KMS-11 (cell line): ENCODE measurements around the gene TTLL11.
"Not testable (repeated sequence)": the region's sequence is repeated elsewhere in the genome, so short reads cannot be mapped to it uniquely, and the experiment has no call there.

Source experiments
- H2AFZ ChIP-seq: fragments of 200-600 bp; sonication (generic); 2 replicates; pipeline ENCODE4 v1.6.1; 2016; ENCODE audit warnings: antibody characterized with exemption, mixed run types, low read depth
- H3K27ac ChIP-seq: fragments of 200-600 bp; sonication (generic); 2 replicates; pipeline ENCODE4 v1.6.1; 2016; ENCODE audit warnings: mild to moderate bottlenecking, mixed run types
- H3K27me3 ChIP-seq: fragments of 200-600 bp; sonication (generic); 2 replicates; pipeline ENCODE4 v1.6.1; 2017; ENCODE audit warnings: mild to moderate bottlenecking, low read depth, mixed run types, moderate library complexity; ENCODE audit not compliant: insufficient read depth
- H3K36me3 ChIP-seq: fragments of 200-600 bp; sonication (generic); 2 replicates; pipeline ENCODE4 v1.6.1; 2017; ENCODE audit warnings: mild to moderate bottlenecking, mixed run types; ENCODE audit not compliant: insufficient read depth
- H3K4me1 ChIP-seq: fragments of 200-600 bp; sonication (generic); 2 replicates; pipeline ENCODE4 v1.6.1; 2016; ENCODE audit warnings: mild to moderate bottlenecking, low read depth, mixed run types; ENCODE audit not compliant: poor library complexity, severe bottlenecking
- H3K4me2 ChIP-seq: fragments of 200-600 bp; sonication (generic); 2 replicates; pipeline ENCODE4 v1.7.0; 2016; ENCODE audit warnings: mild to moderate bottlenecking, mixed run types
- H3K4me3 ChIP-seq: fragments of 200-600 bp; sonication (generic); IDR thresholded peaks from 2 replicates; pipeline ENCODE4 v1.6.1; 2017; ENCODE audit warnings: low read depth, low read length, mixed read lengths; ENCODE audit not compliant: insufficient read depth
- H3K79me2 ChIP-seq: fragments of 200-600 bp; sonication (generic); 2 replicates; pipeline ENCODE4 v1.6.1; 2016; ENCODE audit warnings: low read depth, mixed run types; ENCODE audit not compliant: insufficient read depth
- H3K9ac ChIP-seq: fragments of 200-600 bp; sonication (generic); 2 replicates; pipeline ENCODE4 v1.6.1; 2016; ENCODE audit warnings: mild to moderate bottlenecking, mixed run types
- H4K20me1 ChIP-seq: fragments of 200-600 bp; sonication (generic); 2 replicates; pipeline ENCODE4 v1.6.1; 2016; ENCODE audit warnings: mild to moderate bottlenecking, mixed run types; ENCODE audit not compliant: insufficient read depth
- CTCF ChIP-seq: fragments of 200-600 bp; sonication (generic); conservative IDR thresholded peaks from 2 replicates; pipeline ENCODE4 v1.6.1; 2017; ENCODE audit warnings: low read depth, mild to moderate bottlenecking, antibody characterized with exemption, low read length, moderate library complexity, mixed read lengths

The TTLL11 gene

GRCh38 chr9:122120316-122121071, 27.4 kb upstream of the TTLL11 start:
- no peaks in the 10 kb centered on the region for H4K20me1 ChIP-seq
- no peaks in the 10 kb centered on the region for H3K4me1 ChIP-seq
- no peaks in the 10 kb centered on the region for H3K79me2 ChIP-seq
- no peak overlapping the region for H3K4me3 ChIP-seq
- no peak overlapping the region for H3K27ac ChIP-seq
- H3K9ac ChIP-seq = no peak overlapping the region
- no peak overlapping the region for H2AFZ ChIP-seq
- H3K36me3 ChIP-seq = no peaks in the 10 kb centered on the region
- TF ChIP-seq CTCF = no peak
- no peaks in the 10 kb centered on the region; the same call in 1 of the 2 replicates for H3K27me3 ChIP-seq
- no peak overlapping the region for H3K4me2 ChIP-seq

GRCh38 chr9:122119721-122120120, 26.6 kb upstream of the TTLL11 start:
- TF ChIP-seq CTCF = no peak
- H3K36me3 ChIP-seq = no peaks in the 10 kb centered on the region
- no peak overlapping the region for H3K4me2 ChIP-seq

GRCh38 chr9:122119166-122119521, 26.0 kb upstream of the TTLL11 start:
- Histone ChIP-seq H3K4me1 (no peaks in the 10 kb centered on the region), H2AFZ (no peak overlapping the region), H3K4me2 (no peak overlapping the region), H3K79me2 (no peaks in the 10 kb centered on the region), H4K20me1 (no peaks in the 10 kb centered on the region), H3K4me3 (no peak overlapping the region), H3K27ac (no peak overlapping the region), H3K9ac (no peak overlapping the region), H3K36me3 (no peaks in the 10 kb centered on the region), H3K27me3 (peaks cover 3% of the 10 kb centered on the region; the same call in 1 of the 2 replicates)
- TF ChIP-seq CTCF = no peak

More at GRCh38 chr9:122119721-122120120, 26.6 kb upstream of the TTLL11 start:
- Histone ChIP-seq H3K79me2 (no peaks in the 10 kb centered on the region), H3K4me1 (no peaks in the 10 kb centered on the region), H3K9ac (no peak overlapping the region), H3K4me3 (no peak overlapping the region), H4K20me1 (no peaks in the 10 kb centered on the region), H2AFZ (no peak overlapping the region), H3K27ac (no peak overlapping the region), H3K27me3 (no peaks in the 10 kb centered on the region; the same call in 1 of the 2 replicates)

- Histone ChIP-seq H3K9ac (no peak overlapping the region), H3K27me3 (peaks cover 3% of the 10 kb centered on the region; the same call in 1 of the 2 replicates), H3K4me2 (no peak overlapping the region), H4K20me1 (no peaks in the 10 kb centered on the region), H3K79me2 (no peaks in the 10 kb centered on the region), H3K4me1 (no peaks in the 10 kb centered on the region), H2AFZ (no peak overlapping the region), H3K27ac (no peak overlapping the region), H3K4me3 (no peak overlapping the region), H3K36me3 (no peaks in the 10 kb centered on the region)
- no peak for TF ChIP-seq CTCF
These were observed 25.4 kb upstream of the TTLL11 start for GRCh38 chr9:122118343-122119165.

- not testable (repeated sequence) for H3K4me2 ChIP-seq, H3K27ac ChIP-seq, H2AFZ ChIP-seq, H3K4me1 ChIP-seq, H3K4me3 ChIP-seq, H3K9ac ChIP-seq, H3K27me3 ChIP-seq, H3K79me2 ChIP-seq, H3K36me3 ChIP-seq, H4K20me1 ChIP-seq
These were observed 24.1 kb upstream of the TTLL11 start for GRCh38 chr9:122117241-122117640.
